Left ventricle myocardium inferior (tissue), 1 donor: ENCODE measurements around the gene EFNA1. TPM values are rescaled to one million over a fixed set of nuclear protein-coding genes. Genes with fewer than 3 reads are reported as not detected.

Experiments
- DNase-seq: peaks from one replicate; pipeline ENCODE4 v3.0.0-alpha.2; 2020
- H3K27ac ChIP-seq: fragments of 200-600 bp; replicated peaks from 2 replicates; pipeline ENCODE4 v1.8.0; 2021
- H3K27me3 ChIP-seq: fragments of 200-600 bp; 2 replicates; pipeline ENCODE4 v1.8.0; 2021; ENCODE audit warnings: low read depth
- H3K36me3 ChIP-seq: fragments of 200-600 bp; 2 replicates; pipeline ENCODE4 v1.8.0; 2021
- H3K4me1 ChIP-seq: fragments of 200-600 bp; 2 replicates; pipeline ENCODE4 v1.8.0; 2021
- H3K4me3 ChIP-seq: fragments of 200-600 bp; 2 replicates; pipeline ENCODE4 v1.8.0; 2021; ENCODE audit warnings: mild to moderate bottlenecking, moderate library complexity
- H3K9me3 ChIP-seq: fragments of 200-600 bp; replicated peaks from 2 replicates; pipeline ENCODE4 v1.8.0; 2021
- intact Hi-C: fragments of 100-400 bp; cut with micrococcal nuclease; formaldehyde crosslinking; loops from one replicate; pipeline ENCODE4 v1.11.0; 2022
- total RNA-seq: library from RNA; stranded (reverse); fragmentation: NEBNext Ultra II Directional; extraction: Animal tissue kit (Norgen Biotek cat#: 25700); gene quantifications from one replicate; pipeline ENCODE4 v1.2.1, GENCODE V29; 2021
- TF ChIP-seq, protein P1 (sequence below): fragments of 200-600 bp; IDR thresholded peaks from 2 replicates; pipeline ENCODE4 v1.8.0; 2021; ENCODE audit warnings: antibody characterized with exemption, mild to moderate bottlenecking, borderline replicate concordance
- donor health status: DM: no; HTN: yes; CAD: no; lungs with severe emphysema.

The EFNA1 gene
- total RNA-seq, 1 donor from 2014 or later, result 42.9 TPM

- no peak for DNase-seq
- Histone ChIP-seq H3K36me3 (no peaks in the 10 kb centered on the region), H3K27ac (no peak overlapping the region), H3K27me3 (no peaks in the 10 kb centered on the region), H3K4me1 (peaks cover 8% of the 10 kb centered on the region), H3K4me3 (no peak overlapping the region), H3K9me3 (no peaks in the 10 kb centered on the region)
- intact Hi-C loops, result no loop called here
- TF ChIP-seq, protein P1, sequence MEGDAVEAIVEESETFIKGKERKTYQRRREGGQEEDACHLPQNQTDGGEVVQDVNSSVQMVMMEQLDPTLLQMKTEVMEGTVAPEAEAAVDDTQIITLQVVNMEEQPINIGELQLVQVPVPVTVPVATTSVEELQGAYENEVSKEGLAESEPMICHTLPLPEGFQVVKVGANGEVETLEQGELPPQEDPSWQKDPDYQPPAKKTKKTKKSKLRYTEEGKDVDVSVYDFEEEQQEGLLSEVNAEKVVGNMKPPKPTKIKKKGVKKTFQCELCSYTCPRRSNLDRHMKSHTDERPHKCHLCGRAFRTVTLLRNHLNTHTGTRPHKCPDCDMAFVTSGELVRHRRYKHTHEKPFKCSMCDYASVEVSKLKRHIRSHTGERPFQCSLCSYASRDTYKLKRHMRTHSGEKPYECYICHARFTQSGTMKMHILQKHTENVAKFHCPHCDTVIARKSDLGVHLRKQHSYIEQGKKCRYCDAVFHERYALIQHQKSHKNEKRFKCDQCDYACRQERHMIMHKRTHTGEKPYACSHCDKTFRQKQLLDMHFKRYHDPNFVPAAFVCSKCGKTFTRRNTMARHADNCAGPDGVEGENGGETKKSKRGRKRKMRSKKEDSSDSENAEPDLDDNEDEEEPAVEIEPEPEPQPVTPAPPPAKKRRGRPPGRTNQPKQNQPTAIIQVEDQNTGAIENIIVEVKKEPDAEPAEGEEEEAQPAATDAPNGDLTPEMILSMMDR, result no peak
Measured at GRCh38 chr1:155099331-155099730, 28.3 kb upstream of the EFNA1 start.

DNA sequence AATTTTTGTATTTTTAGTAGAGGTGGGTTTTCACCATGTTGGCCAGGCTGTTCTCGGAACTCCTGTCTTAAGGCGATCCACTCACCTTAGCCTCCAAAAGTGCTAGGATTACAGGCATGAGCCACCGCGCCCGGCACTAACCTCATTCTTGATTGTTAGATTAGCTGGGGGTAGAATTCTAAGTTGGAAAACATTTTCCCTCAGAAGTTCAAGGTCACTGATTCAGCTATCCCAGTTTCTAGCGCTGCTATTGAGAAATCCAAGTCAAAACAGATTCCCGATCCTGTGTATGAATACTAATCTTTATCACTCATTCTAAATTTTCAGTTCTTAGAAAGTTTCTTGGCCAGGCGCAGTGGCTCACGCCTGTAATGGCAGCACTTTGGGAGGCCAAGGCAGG is 24.4 kb upstream of the EFNA1 start:
- Histone ChIP-seq H3K36me3 (no peaks in the 10 kb centered on the region), H3K4me1 (peaks cover 18% of the 10 kb centered on the region), H3K27ac (no peak overlapping the region), H3K27me3 (no peaks in the 10 kb centered on the region), H3K9me3 (no peaks in the 10 kb centered on the region), H3K4me3 (no peak overlapping the region)
- DNase-seq, result no peak
- intact Hi-C loops, result no loop called here
- TF ChIP-seq, protein P1, result no peak

GRCh38 chr1:155104605-155105534 is 22.8 kb upstream of the EFNA1 start:
- Histone ChIP-seq H3K27ac (peak overlapping the region; percentile 58), H3K27me3 (no peaks in the 10 kb centered on the region), H3K4me1 (peaks cover 18% of the 10 kb centered on the region), H3K9me3 (no peaks in the 10 kb centered on the region), H3K36me3 (no peaks in the 10 kb centered on the region), H3K4me3 (no peak overlapping the region)
- TF ChIP-seq, protein P1, result no peak
- intact Hi-C loops, result no loop called here
- DNase-seq, result no peak

- Histone ChIP-seq H3K36me3 (no peaks in the 10 kb centered on the region), H3K4me1 (peaks cover 18% of the 10 kb centered on the region), H3K4me3 (no peak overlapping the region), H3K27ac (peak overlapping the region; percentile 58), H3K27me3 (no peaks in the 10 kb centered on the region), H3K9me3 (no peaks in the 10 kb centered on the region)
- peak; percentile 33 for DNase-seq
- TF ChIP-seq, protein P1, result no peak
- intact Hi-C loops, result no loop called here
Measured at GRCh38 chr1:155105604-155106011, 22.1 kb upstream of the EFNA1 start.

DNA sequence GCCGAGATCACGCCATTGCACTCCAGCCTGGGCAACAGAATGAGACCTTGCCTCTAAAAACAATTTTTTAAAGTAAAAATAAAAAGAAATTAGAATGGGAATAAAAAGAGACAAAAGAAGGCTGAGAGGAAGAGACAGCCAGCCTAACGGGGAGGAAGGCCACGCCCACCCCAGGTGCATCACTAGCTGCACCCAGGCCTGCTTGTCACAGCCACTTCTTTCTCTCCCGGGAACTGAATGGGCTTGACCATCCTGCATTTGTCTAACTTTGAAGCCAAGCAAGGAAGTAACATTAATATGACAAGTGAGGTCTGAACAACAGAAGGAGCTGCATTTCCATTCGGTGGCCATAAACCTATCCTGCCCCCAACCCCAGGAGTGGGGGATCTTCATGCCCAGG is 20.8 kb upstream of the EFNA1 start:
- Histone ChIP-seq H3K36me3 (no peaks in the 10 kb centered on the region), H3K4me3 (no peak overlapping the region), H3K27ac (no peak overlapping the region), H3K4me1 (peaks cover 18% of the 10 kb centered on the region), H3K27me3 (no peaks in the 10 kb centered on the region), H3K9me3 (no peaks in the 10 kb centered on the region)
- TF ChIP-seq, protein P1, result no peak
- intact Hi-C loops, result no loop called here
- no peak for DNase-seq
